ENCODE data around the gene PCDHGC3. TPM values are rescaled to one million over a fixed set of nuclear protein-coding genes. Genes with fewer than 3 reads are reported as not detected.

Gene PCDHGC3
- polyA plus RNA-seq, 1 donor, result 83.8 TPM

DNA sequence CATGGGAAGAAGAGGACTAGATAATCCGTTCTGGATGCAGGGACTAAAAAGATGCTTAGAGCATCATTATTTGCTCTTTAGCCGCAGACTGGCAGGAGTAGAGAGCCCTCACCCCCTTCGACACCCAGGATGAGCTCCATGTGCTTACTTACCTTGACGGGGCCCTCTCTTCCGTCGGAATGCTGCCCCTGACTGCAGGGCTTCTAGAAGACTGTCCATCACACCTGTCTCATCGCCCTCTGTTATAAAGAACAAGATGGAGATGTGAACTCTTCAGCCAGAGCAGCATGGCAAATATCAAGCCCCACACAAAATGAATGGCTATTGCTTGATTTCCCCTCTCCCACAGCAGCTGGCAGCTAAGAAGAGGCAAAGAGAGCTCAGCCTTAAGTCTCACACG is 48.2 kb downstream of the PCDHGC3 start:
- DNase-seq (ENCODE audit: low read depth), result no peak

DNA sequence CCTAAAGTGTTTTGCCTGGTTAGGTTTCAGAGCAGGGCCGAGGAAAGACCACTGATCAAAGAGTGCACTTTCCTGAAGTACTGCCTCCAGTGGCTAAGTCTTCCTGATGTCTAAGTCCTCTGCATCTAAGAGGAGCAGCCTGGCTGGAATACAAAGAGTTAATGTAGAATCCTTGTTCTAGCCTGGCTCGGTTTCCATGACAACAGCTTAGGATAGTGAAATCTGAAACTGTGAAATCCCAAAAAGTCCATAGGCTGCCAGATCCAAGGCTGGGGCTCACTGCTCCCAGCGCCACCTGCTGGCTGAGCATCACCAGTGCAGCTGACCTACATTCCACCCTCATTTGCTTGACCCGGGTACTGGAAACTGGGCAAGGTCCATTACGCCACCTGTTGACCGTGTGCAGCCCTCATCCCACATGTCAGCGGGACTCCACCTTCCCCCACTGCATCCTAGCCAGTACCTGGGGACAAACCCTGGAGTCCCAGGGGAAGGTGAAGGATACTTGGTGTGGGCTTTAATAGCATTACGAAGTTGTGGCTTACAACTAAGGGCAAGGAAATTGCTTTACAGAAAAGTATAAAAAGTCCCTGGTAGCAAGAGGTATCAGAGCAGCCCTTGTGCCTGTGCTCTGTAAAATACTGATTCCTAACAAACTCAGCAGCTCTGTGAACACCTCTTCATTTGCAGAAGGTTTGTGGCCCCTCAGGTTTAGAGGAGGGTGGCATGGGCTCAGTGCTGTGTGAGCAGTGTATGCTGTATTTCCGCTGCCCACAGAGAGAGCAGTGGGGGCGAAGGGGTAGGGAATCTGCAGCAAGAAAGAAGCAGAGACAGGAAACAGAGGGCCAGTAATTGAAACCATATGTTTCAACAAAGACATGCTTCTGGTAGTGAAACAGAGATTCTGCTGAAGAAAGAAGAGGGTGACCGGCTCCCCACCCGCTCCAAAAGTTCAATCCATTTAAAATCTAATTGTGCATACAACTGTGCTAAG is 49.1 kb downstream of the PCDHGC3 start:
- peak; percentile 97 for DNase-seq (ENCODE audit: low read depth)

DNA sequence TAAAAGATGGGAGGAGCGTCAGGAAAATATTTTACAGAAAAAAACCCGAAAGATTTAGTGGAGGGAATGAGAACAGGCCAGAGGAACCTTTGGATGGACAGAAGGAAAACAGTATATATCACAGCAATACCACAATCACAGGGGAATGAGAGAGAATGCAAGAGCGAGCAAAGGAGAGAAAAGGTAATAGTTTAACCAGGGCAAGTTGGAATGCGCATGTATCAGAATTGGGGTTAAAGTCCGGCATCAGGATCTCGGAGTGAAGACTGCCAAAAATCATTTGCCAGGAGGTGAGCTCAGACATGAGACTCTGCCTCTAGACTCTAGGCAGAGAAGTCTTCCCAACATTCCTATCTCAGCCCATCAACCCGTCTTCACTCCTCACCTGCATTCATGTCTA is 49.9 kb downstream of the PCDHGC3 start:
- DNase-seq (ENCODE audit: low read depth), result no peak

DNA sequence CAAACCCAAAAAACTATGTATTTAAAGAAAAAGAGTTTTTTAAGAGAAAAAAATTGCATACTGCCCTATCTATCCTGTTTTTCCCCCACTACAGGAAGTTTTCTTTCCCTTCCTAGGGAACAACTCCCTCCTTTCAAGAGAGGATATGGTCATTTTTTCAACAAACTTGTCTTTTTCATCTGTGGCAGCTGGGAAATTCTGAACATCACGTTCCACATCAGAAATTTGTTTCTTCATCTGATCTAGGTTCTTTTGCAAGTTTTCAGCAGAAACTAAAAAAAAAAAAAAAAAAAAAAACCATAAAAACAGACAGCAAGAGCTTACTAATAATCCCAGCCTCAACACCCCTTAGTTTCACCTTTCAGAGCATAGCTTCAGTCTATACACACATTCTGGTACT is 51.7 kb downstream of the PCDHGC3 start:
- DNase-seq (ENCODE audit: low read depth), result no peak

Other genes starting within 250 kb of the PCDHGC3 start
- gene PCDHB15, start 230.6 kb upstream of the PCDHGC3 start, polyA plus RNA-seq (ENCODE audit: insufficient read length), result 7.0 TPM
- 0.10 TPM for gene SLC25A2, start 171.9 kb upstream of the PCDHGC3 start, polyA plus RNA-seq (ENCODE audit: insufficient read length)
- 76.1 TPM for gene TAF7, start 155.2 kb upstream of the PCDHGC3 start, polyA plus RNA-seq (ENCODE audit: insufficient read length)
- gene PCDHGA1, start 145.5 kb upstream of the PCDHGC3 start, polyA plus RNA-seq (ENCODE audit: insufficient read length), result 0.58 TPM
- gene PCDHGA2, start 137.2 kb upstream of the PCDHGC3 start, polyA plus RNA-seq (ENCODE audit: insufficient read length), result 2.1 TPM
- 1.1 TPM for gene PCDHGA3, start 132.1 kb upstream of the PCDHGC3 start, polyA plus RNA-seq (ENCODE audit: insufficient read length)
- 0.49 TPM for gene PCDHGB1, start 125.9 kb upstream of the PCDHGC3 start, polyA plus RNA-seq (ENCODE audit: insufficient read length)
- gene PCDHGA4, start 120.9 kb upstream of the PCDHGC3 start, polyA plus RNA-seq (ENCODE audit: insufficient read length), result 1.0 TPM
- 1.7 TPM for gene PCDHGB2, start 116.0 kb upstream of the PCDHGC3 start, polyA plus RNA-seq (ENCODE audit: insufficient read length)
- 2.6 TPM for gene PCDHGA5, start 111.8 kb upstream of the PCDHGC3 start, polyA plus RNA-seq (ENCODE audit: insufficient read length)
- gene PCDHGB3, start 105.7 kb upstream of the PCDHGC3 start, polyA plus RNA-seq (ENCODE audit: insufficient read length), result 1.6 TPM
- 2.6 TPM for gene PCDHGA6, start 102.1 kb upstream of the PCDHGC3 start, polyA plus RNA-seq (ENCODE audit: insufficient read length)
- 1.4 TPM for gene PCDHGA7, start 93.2 kb upstream of the PCDHGC3 start, polyA plus RNA-seq (ENCODE audit: insufficient read length)
- gene PCDHGB4, start 88.3 kb upstream of the PCDHGC3 start, polyA plus RNA-seq (ENCODE audit: insufficient read length), result 1.7 TPM
- gene PCDHGA8, start 83.3 kb upstream of the PCDHGC3 start, polyA plus RNA-seq (ENCODE audit: insufficient read length), result 0.73 TPM
- 3.1 TPM for gene PCDHGB5, start 78.0 kb upstream of the PCDHGC3 start, polyA plus RNA-seq (ENCODE audit: insufficient read length)
- gene PCDHGA9, start 73.2 kb upstream of the PCDHGC3 start, polyA plus RNA-seq (ENCODE audit: insufficient read length), result 3.3 TPM
- 3.5 TPM for gene PCDHGB6, start 67.9 kb upstream of the PCDHGC3 start, polyA plus RNA-seq (ENCODE audit: insufficient read length)
- 1.4 TPM for gene PCDHGA10, start 63.0 kb upstream of the PCDHGC3 start, polyA plus RNA-seq (ENCODE audit: insufficient read length)
- 7.0 TPM for gene PCDHGB7, start 58.3 kb upstream of the PCDHGC3 start, polyA plus RNA-seq (ENCODE audit: insufficient read length)
- 2.7 TPM for gene PCDHGA11, start 54.9 kb upstream of the PCDHGC3 start, polyA plus RNA-seq (ENCODE audit: insufficient read length)
- gene PCDHGA12, start 45.5 kb upstream of the PCDHGC3 start, polyA plus RNA-seq (ENCODE audit: insufficient read length), result 1.7 TPM
- 1.8 TPM for gene PCDHGC4, start 9.1 kb downstream of the PCDHGC3 start, polyA plus RNA-seq (ENCODE audit: insufficient read length)
- gene PCDHGC5, start 13.1 kb downstream of the PCDHGC3 start, polyA plus RNA-seq (ENCODE audit: insufficient read length), result 0.78 TPM
- 20.1 TPM for gene DIAPH1, start 143.0 kb downstream of the PCDHGC3 start, polyA plus RNA-seq (ENCODE audit: insufficient read length)
- gene HDAC3, start 160.9 kb downstream of the PCDHGC3 start, polyA plus RNA-seq (ENCODE audit: insufficient read length), result 47.7 TPM
- gene RELL2, start 161.0 kb downstream of the PCDHGC3 start, polyA plus RNA-seq (ENCODE audit: insufficient read length), result 0.15 TPM
- gene FCHSD1, start 175.5 kb downstream of the PCDHGC3 start, polyA plus RNA-seq (ENCODE audit: insufficient read length), result 6.5 TPM
- gene ARAP3, start 206.3 kb downstream of the PCDHGC3 start, polyA plus RNA-seq (ENCODE audit: insufficient read length), result 13.0 TPM

Measured in forelimb muscle (tissue), 1 donor.